ENCODE data around the gene SNAP91.
"Not testable (repeated sequence)": the region's sequence is repeated elsewhere in the genome, so short reads cannot be mapped to it uniquely, and the experiment has no call there.

Gene SNAP91, protein sequence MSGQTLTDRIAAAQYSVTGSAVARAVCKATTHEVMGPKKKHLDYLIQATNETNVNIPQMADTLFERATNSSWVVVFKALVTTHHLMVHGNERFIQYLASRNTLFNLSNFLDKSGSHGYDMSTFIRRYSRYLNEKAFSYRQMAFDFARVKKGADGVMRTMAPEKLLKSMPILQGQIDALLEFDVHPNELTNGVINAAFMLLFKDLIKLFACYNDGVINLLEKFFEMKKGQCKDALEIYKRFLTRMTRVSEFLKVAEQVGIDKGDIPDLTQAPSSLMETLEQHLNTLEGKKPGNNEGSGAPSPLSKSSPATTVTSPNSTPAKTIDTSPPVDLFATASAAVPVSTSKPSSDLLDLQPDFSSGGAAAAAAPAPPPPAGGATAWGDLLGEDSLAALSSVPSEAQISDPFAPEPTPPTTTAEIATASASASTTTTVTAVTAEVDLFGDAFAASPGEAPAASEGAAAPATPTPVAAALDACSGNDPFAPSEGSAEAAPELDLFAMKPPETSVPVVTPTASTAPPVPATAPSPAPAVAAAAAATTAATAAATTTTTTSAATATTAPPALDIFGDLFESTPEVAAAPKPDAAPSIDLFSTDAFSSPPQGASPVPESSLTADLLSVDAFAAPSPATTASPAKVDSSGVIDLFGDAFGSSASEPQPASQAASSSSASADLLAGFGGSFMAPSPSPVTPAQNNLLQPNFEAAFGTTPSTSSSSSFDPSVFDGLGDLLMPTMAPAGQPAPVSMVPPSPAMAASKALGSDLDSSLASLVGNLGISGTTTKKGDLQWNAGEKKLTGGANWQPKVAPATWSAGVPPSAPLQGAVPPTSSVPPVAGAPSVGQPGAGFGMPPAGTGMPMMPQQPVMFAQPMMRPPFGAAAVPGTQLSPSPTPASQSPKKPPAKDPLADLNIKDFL

GRCh38 chr6:83708970-83709747 is at the start of gene SNAP91:
TSS of gene SNAP91 (minus strand) at chr6:83709101. CDS start at chr6:83707927, 1,174 bp downstream.
- DNase-seq, result no peak

- DNase-seq, result no peak
Observed at GRCh38 chr6:83758533-83758932, 49.6 kb upstream of the SNAP91 start.

GRCh38 chr6:83757021-83757420 is 48.1 kb upstream of the SNAP91 start:
- no peak for DNase-seq

GRCh38 chr6:83756565-83756964 is 47.7 kb upstream of the SNAP91 start:
- DNase-seq, result no peak

GRCh38 chr6:83752375-83752774 is 43.5 kb upstream of the SNAP91 start:
- not testable (repeated sequence) for DNase-seq

GRCh38 chr6:83741089-83741488 is 32.2 kb upstream of the SNAP91 start:
- no peak for DNase-seq

DNA sequence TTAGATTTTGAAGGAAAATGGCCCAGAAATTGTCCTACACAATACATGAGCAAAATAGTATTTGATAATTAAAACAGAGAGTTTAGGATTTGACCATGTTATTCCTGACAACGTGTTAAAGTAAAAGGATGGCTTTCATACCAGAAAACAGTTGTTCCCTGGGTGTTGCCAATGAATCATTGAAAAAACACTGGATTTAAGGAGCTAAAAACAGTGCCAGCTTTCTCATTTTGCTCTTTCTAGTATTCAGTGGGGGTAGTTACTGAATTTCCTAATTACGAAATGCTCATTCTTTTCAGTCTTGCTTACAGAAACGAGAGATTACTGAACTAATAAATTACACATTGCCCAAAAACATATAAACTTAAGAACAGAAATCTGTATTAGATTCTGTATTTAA is 26.6 kb upstream of the SNAP91 start:
- no peak for DNase-seq

- DNase-seq, result no peak
Observed at GRCh38 chr6:83729871-83730270, 21.0 kb upstream of the SNAP91 start.

DNA sequence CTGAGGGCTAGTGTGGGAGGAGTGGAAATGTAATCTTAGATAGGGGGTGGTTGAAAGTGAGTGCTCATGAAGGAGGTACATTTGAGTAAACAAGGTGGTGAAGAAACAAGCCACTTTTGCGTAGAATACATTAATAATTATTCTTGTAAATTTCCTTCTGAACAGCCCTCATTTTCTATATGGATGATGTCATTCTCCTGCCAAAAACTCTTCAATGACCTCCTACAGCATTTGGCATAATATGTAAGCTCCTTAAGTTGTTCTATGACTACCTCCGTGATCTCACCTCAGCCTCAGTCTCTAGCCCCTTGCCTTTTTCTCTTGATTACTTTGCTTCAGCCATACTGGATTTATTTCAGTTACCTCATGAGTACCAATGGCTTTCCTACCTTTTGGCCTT is 14.0 kb upstream of the SNAP91 start:
- DNase-seq, result no peak

GRCh38 chr6:83717809-83718208 is 8.9 kb upstream of the SNAP91 start:
- DNase-seq, result no peak

DNA sequence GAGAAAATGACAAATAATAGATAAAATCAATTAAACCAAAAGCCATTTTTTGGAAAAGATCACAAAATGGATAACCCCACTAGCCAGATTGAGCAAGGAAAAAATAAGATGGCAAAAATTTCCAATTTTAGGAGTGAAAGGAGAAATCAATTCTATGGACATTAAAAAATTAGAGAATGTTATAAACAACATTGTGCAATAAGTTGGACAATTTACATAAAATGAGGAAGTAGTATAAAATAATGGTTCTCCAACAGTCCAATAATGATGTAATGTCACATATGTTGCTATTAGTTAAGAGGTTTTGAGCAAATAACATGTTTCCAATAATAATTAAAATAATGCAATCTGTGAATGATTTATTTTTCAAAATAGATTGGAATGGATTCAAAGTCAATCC is 3.1 kb upstream of the SNAP91 start:
- no peak for DNase-seq

DNA sequence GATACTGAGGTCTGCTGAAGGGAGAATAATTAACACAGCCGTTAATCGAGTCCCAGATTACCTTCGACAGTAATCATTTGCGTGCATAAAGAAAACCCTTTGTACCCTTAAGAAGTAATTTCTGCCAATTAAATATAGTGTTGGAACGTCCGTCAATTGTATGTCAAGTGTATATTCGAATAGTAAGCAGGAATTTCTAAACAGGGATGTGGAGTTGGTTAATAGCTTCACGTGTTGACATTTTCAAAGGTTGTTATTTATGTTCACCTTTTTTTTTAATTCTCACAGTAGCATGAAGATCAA is 798 bp upstream of the SNAP91 start:
- no peak for DNase-seq

DNA sequence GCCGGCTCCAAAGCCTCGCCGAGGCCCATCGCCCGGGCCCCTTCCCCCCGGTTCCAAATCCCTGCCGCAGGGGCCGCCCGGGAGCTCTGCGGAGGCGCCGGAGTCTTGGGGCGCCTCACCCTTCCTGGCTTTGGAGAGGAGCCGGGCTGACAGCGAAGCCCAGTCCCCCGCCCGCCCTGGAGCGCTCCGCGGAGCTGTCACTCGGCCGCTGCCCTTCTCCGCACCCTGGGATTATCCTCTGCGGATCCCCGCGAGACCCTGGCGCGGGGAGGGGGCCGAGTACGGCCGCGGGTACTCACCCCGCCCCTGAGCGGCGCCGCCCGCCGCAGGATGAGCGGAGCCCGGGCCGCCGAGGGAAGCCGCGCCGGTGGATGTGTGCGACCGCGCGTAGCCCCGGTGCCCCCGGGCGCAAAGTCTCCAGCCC is 343 bp downstream of the SNAP91 start:
- DNase-seq, result no peak

DNA sequence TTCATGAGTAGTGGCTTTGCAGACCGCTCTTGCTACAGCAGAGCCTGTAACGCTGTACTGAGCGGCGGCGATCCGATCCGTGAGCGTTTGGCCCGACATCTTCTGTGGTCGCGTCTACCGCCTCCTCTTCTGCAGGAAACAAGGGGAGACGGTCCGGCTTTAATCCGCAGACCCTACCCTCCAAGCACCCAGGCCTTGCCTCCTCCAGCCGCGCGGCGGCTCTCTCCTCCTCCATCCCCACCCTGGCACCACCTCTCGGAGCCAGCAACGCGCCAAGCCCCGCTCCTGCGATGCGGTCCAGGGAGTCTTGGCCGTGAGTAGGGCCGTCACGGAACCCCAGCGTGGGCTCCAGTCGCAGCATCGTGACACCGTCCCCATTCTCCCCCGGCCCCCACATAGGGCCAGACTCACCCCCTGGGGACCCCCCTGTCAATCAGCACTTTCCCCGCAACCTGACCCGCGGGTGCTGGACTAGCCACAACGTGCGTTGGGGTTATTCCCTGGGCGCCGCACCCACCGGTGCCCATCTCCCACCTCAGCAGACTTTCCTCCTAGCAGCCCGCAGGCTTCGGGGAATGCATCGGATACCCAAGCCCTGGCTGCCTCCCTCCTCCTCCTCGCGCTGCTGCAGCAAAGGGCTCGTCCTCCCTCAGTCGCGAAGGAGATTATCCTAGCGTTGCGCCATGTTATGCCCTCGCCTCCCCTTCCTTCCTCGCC is 914 bp downstream of the SNAP91 start:
- no peak for DNase-seq

GRCh38 chr6:83702749-83703148 is 6.2 kb downstream of the SNAP91 start:
- no peak for DNase-seq

DNA sequence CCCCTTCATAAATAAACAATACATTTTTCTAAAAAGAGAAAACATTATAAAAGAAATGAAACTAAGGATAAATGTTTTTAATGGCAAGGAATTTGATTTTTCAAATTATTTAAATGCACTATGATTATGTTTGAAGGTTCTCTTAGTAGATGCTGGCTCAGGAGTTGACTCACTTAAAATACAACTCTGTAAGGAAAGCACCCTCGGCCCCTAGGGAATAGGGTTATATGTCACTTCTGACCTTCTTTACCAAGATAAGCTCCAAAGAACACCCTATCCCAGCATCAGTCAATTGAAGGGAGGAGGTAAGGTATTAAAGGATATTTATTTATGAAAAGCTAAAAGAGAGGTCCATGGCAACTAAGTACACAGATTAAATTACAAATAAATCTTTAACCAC is 6.8 kb downstream of the SNAP91 start:
- DNase-seq, result no peak

GRCh38 chr6:83696674-83697073 is 12.2 kb downstream of the SNAP91 start:
- DNase-seq, result no peak

DNA sequence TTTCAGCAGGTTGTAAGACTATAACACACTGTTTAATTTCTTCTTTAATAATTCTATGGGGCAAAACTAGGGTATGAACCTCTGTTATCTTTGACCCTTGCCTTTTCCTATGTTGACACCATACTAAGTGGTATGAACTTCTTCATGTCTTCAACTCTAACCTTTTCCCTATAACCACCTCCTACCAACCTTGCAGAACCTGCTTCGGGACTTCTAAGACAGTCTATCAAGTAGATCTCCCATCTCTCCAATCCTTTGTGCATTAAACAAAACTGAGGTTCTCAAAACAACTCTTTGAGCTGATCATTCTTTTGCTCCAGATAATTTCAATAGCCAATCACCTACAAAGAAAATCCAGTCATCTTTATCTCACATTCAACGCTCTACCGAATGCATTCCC is 23.4 kb downstream of the SNAP91 start:
- no peak for DNase-seq

DNA sequence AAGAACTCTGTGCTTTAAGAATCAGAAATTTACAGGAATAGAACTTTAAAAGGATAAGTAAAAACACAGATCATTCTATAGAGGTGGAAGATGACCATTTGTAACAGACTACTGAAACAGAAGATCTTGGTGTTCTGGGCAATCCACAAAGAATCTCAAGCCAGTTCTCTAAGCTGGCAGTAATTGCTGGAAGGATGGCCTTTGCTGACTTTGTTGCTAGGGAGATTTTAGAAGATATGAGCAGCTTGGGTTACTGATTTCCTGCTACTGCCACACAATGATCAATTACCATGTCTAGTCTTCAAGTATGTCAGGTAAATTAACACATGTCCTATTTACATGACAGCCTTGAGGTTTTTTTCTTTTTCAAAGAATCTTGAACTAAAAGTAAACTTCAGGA is 31.1 kb downstream of the SNAP91 start:
- no peak for DNase-seq

GRCh38 chr6:83637953-83638352 is 70.9 kb downstream of the SNAP91 start:
- DNase-seq, result no peak

DNA sequence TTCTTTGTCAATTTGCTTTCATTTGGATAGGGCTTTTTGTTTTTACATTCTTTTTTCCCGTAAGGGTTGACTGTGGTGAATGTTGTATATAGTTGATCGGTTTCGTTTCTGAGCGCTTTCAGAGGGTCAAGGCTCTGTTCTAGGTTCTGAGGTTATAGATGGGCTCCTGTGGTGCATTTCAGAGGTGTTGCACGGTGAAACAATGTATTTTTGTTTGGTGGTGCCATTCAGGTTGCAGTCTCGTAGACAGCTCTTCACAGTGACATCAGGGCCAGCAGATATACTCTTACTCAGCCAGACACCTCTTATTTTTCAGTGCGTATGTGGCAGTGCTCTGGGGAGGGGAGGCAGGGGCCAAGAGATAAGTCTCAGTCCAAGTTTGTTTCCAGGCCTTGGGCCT is 72.1 kb downstream of the SNAP91 start:
- DNase-seq, result no peak

DNA sequence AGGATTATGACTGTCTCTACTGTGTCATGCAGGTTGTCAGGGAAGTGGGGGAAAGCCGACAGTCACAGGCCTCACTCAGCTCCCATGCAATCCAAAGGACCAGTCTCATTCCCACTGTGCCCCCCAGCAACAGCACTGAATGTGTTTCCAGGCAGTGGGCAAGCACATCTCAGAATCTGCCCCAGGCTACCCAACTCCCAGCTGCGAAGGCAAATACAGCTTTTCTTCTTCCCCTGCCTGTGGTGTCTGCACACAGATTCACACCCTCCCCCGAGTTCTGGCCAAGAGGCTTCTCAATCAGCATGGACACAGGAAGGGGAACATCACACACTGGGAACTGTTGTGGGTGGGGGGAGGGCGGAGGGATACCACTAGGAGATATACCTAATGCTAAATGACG is 75.3 kb downstream of the SNAP91 start:
- DNase-seq, result no peak

DNA sequence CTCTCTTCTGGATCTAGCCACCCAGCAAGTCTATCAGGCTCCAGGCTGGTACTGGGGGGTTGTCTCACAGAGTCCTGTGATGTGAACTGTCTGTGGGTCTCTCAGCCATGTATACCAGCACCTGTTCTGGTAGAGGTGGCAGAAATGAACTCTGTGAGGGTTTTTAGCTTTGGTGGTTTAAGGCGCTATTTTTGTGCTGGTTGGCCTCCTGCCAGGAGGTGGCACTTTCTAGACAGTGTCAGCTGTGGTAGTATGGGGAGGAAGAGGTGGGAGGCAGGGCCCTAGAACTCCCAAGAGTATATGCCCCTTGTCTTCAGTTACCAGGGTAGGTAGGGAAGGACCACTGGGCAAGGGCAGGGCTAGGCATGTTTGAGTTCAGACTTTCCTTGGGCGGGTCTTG is 75.8 kb downstream of the SNAP91 start:
- DNase-seq, result no peak
